SW 1271 (cell line): ENCODE measurements around the gene PLA2G2A.

ENCODE experiments used
- DNase-seq, 2 experiments: peaks; one replicate each; lab custom pipeline; 2025; lab: John Stamatoyannopoulos, UW

Gene PLA2G2A

DNA sequence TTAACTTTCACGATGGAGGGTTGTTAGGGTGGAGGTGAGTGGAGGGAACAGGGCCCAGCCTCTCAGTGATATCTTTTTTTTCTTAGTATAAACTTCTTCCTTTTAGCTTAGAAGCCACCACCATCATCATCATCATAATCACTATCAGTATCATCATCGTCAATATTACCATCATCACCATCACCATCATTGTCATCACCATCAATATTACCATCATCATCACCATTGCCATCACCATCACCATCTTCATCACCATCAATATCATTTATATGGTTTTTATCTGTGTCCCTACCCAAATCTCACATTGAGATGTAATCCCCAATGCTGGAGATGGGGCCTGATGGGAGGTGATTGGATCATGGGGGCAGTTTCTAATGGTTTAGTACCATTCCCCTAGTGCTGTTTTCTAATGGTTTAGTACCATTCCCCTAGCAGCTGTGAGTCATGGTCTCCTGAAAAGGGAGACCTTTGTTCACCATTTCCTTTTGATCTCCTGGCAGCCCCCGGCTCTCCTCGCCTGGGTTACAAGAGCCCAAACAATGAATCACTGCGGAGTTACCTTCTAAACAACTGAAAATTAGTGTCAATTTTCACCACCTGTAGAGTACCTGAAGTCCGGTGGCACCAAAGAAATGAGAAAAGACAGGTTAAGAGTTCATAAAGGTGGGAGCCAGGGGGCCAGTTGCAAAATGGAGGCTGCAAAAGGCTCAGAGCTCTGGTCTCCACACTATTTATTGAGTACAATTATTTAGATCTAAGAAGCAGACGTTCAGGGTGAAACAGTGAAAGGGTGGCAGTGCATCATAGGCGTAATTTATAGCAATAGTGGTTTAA is 52.9 kb downstream of the PLA2G2A start:
- no peak for DNase-seq
